GM12878 (cell line): ENCODE data around the gene GFOD2.

ENCODE experiments used
- BCL11A ChIP-seq: IDR thresholded peaks from 2 replicates; pipeline ENCODE4 v1.6.1; 2011; ENCODE audit warnings: low read depth, low read length
- CTCF ChIP-seq, 3 experiments: IDR thresholded peaks in 2 of 3; conservative IDR thresholded peaks in 1 of 3; 2 replicates each; pipeline ENCODE4 v1.5.1; 2011; ENCODE audit warnings: low read depth in 3 of 3, low read length in 3 of 3, mild to moderate bottlenecking in 3 of 3, control low read depth in 2 of 3, moderate library complexity in 2 of 3, inconsistent platforms in 1 of 3, mixed read lengths in 1 of 3; ENCODE audit not compliant: control insufficient read depth in 2 of 3, insufficient read depth in 1 of 3; ENCODE audit errors: extremely low read depth in 1 of 3
- GABPA ChIP-seq: IDR thresholded peaks from 2 replicates; pipeline ENCODE4 v1.6.1; 2014; ENCODE audit warnings: antibody characterized with exemption, low read depth, mild to moderate bottlenecking, inconsistent platforms
- MEF2B ChIP-seq: fragments of 450-650 bp; IDR thresholded peaks from 2 replicates; pipeline ENCODE4 v1.6.1; 2018; ENCODE audit warnings: mild to moderate bottlenecking, moderate library complexity; ENCODE audit not compliant: partially characterized antibody, poor library complexity, severe bottlenecking
- PBX3 ChIP-seq: IDR thresholded peaks from 2 replicates; pipeline ENCODE4 v1.6.1; 2011; ENCODE audit warnings: mild to moderate bottlenecking, low read depth, low read length, moderate library complexity; ENCODE audit not compliant: insufficient replicate concordance
- POLR2A ChIP-seq: IDR thresholded peaks from 2 replicates; pipeline ENCODE4 v1.6.1; 2011; ENCODE audit warnings: low read depth, mild to moderate bottlenecking, low read length
- RCOR1 ChIP-seq: conservative IDR thresholded peaks from 2 replicates; pipeline ENCODE4 v1.6.1; 2012; ENCODE audit warnings: low read depth, low read length, improper control_type of control experiment
- SIN3A ChIP-seq: IDR thresholded peaks from 2 replicates; pipeline ENCODE4 v1.6.1; 2012; ENCODE audit warnings: low read depth, low read length, improper control_type of control experiment
- STAT3 ChIP-seq: IDR thresholded peaks from 2 replicates; pipeline ENCODE4 v1.6.1; 2011; ENCODE audit warnings: low read depth, low read length, improper control_type of control experiment
- SUPT20H ChIP-seq: IDR thresholded peaks from 2 replicates; pipeline ENCODE4 v1.6.1; 2011; ENCODE audit warnings: low read depth, mild to moderate bottlenecking, low read length, moderate library complexity, borderline replicate concordance; ENCODE audit not compliant: control insufficient read depth
- TCF3 ChIP-seq: IDR thresholded peaks from 2 replicates; pipeline ENCODE4 v1.6.1; 2012; ENCODE audit warnings: low read depth, mild to moderate bottlenecking, low read length, borderline replicate concordance; ENCODE audit not compliant: insufficient read depth
- ZBTB33 ChIP-seq: fragments of 450-650 bp; IDR thresholded peaks from 2 replicates; pipeline ENCODE4 v1.6.1; 2017; ENCODE audit warnings: mild to moderate bottlenecking

- TF ChIP-seq TCF3 (no peak), BCL11A (no peak), CTCF (IDR thresholded peaks at IDR 0.05 in 2 of 3, conservative IDR thresholded peaks at IDR 0.05 in 1 of 3; ENCODE audit: control insufficient read depth in 2 of 3, extremely low read depth in 1 of 3, insufficient read depth in 1 of 3, low read depth in 3 of 3, low read length in 3 of 3) (no peak), MEF2B (no peak), RCOR1 (no peak), SIN3A (no peak), ZBTB33 (no peak), POLR2A (no peak), STAT3 (no peak), GABPA (no peak), PBX3 (no peak), SUPT20H (no peak)
Observed at GRCh38 chr16:67685388-67686112, 33.6 kb downstream of the GFOD2 start.
